HCT116 (cell line): Measurements from ENCODE around the gene RBM26. TPM values are rescaled to one million over a fixed set of nuclear protein-coding genes. Genes with fewer than 3 reads are reported as not detected.

Experiments used
- ATAC-seq: fragments of 200-7000 bp; cut with Tn5 transposase; 2 replicates; pipeline ENCODE4 v1.9.1; 2020; ENCODE audit warnings: mild to moderate bottlenecking, moderate library complexity
- BruUV-seq: library from RNA; stranded (reverse); fragments of 400-500 nt; replicated peaks from 2 replicates; lab custom pipeline; 2021; lab: Mats Ljungman, UMichigan
- CTCF ChIA-PET: fragments of 300-600 bp; sonication (Branson Sonifier 250); formaldehyde crosslinking; loops from one replicate; lab custom pipeline; 2021; ENCODE audit warnings: antibody characterized with exemption; lab: Charles Lee
- POLR2A ChIA-PET: fragments of 300-600, 350-600 bp; sonication (Branson Sonifier 250); formaldehyde crosslinking; loops from one replicate; lab custom pipeline; 2021; ENCODE audit warnings: antibody characterized with exemption; lab: Charles Lee
- RAD21 ChIA-PET, 2 experiments: fragments of 300-600 bp; sonication (Branson Sonifier 250); formaldehyde crosslinking; loops; one replicate each; lab custom pipeline; 2023; ENCODE audit warnings: low total read pairs in 2 of 2; ENCODE audit not compliant: uncharacterized antibody in 2 of 2, unreplicated experiment in 2 of 2, low non-redundant PET in 1 of 2; lab: Charles Lee
- DNase-seq: peaks from one replicate; pipeline ENCODE4 v3.0.0-alpha.2; 2010; ENCODE audit warnings: low read depth, low spot score
- H2AFZ ChIP-seq: fragments of 200-600 bp; shearing (Covaris generic), sonication (generic); 2 replicates; pipeline ENCODE4 v1.6.1; 2017; ENCODE audit warnings: low read depth, mixed run types, mixed read lengths, antibody characterized with exemption, low read length; ENCODE audit not compliant: poor library complexity, severe bottlenecking
- H3K27ac ChIP-seq: 2 replicates; pipeline ENCODE4 v1.5.1; 2012; ENCODE audit warnings: low read depth, low read length
- H3K27me3 ChIP-seq: fragments of 200-600 bp; sonication (generic); 2 replicates; pipeline ENCODE4 v1.6.1; 2016; ENCODE audit warnings: mixed run types, low read length, mixed read lengths; ENCODE audit not compliant: insufficient read depth
- H3K36me3 ChIP-seq, 2 experiments: fragments of 200-500 bp in 1 of 2; fragments of 200-600 bp in 1 of 2; sonication (Bioruptor generic) in 1 of 2; sonication (generic) in 1 of 2; 2 replicates each; pipeline versions ENCODE4 v1.5.1 to v1.6.1; 2014 to 2016; ENCODE audit warnings: low read length in 2 of 2, inconsistent platforms in 1 of 2, mixed read lengths in 1 of 2, mixed run types in 1 of 2; ENCODE audit not compliant: insufficient read depth in 2 of 2, control insufficient read depth in 1 of 2
- H3K4me1 ChIP-seq, 2 experiments: fragments of 200-600 bp in 1 of 2; sonication (generic) in 1 of 2; 2 replicates each; pipeline versions ENCODE4 v1.5.1 to v1.6.1; 2012 to 2017; ENCODE audit warnings: low read length in 2 of 2, inconsistent platforms in 1 of 2, mild to moderate bottlenecking in 1 of 2, mixed read lengths in 1 of 2, mixed run types in 1 of 2, moderate library complexity in 1 of 2; ENCODE audit not compliant: insufficient read depth in 2 of 2, control insufficient read depth in 1 of 2
- H3K4me2 ChIP-seq: fragments of 200-600 bp; sonication (generic); 2 replicates; pipeline ENCODE4 v1.6.1; 2017; ENCODE audit warnings: mixed run types, low read length, mixed read lengths
- H3K4me3 ChIP-seq, 2 experiments: fragments of 200-600 bp in 1 of 2; sonication (generic) in 1 of 2; replicated peaks in 1 of 2; 2 replicates each; pipeline ENCODE4 v1.5.1; 2011 to 2016; ENCODE audit warnings: low read length in 2 of 2, control low read depth in 1 of 2, low read depth in 1 of 2, mild to moderate bottlenecking in 1 of 2, mixed read lengths in 1 of 2, mixed run types in 1 of 2
- H3K79me2 ChIP-seq: fragments of 200-600 bp; sonication (generic); 2 replicates; pipeline ENCODE4 v1.6.1; 2017; ENCODE audit warnings: mild to moderate bottlenecking, mixed run types, low read length, moderate library complexity, mixed read lengths; ENCODE audit not compliant: insufficient read depth
- H3K9ac ChIP-seq: fragments of 200-600 bp; sonication (generic); 2 replicates; pipeline ENCODE4 v1.6.1; 2016; ENCODE audit warnings: low read length, mixed read lengths
- H3K9me2 ChIP-seq: fragments of 200-600 bp; sonication (generic), shearing (Covaris generic); 2 replicates; pipeline ENCODE4 v1.6.1; 2017; ENCODE audit warnings: mixed run types, mild to moderate bottlenecking, moderate library complexity; ENCODE audit not compliant: insufficient read depth
- H3K9me3 ChIP-seq, 2 experiments: fragments of 200-500 bp in 1 of 2; fragments of 200-600 bp in 1 of 2; sonication (Bioruptor generic) in 1 of 2; sonication (generic) in 1 of 2; 2 replicates each; pipeline ENCODE4 v1.6.1; 2014 to 2017; ENCODE audit warnings: low read length in 2 of 2, mixed read lengths in 2 of 2, inconsistent platforms in 1 of 2, low read depth in 1 of 2, mild to moderate bottlenecking in 1 of 2, mixed run types in 1 of 2, moderate library complexity in 1 of 2; ENCODE audit not compliant: control insufficient read depth in 1 of 2, insufficient read depth in 1 of 2
- H4K20me1 ChIP-seq: fragments of 200-600 bp; sonication (generic), shearing (Covaris generic); 2 replicates; pipeline ENCODE4 v1.6.1; 2017; ENCODE audit warnings: mixed run types, mild to moderate bottlenecking, moderate library complexity; ENCODE audit not compliant: insufficient read depth
- CBX3 ChIP-seq: IDR thresholded peaks from 2 replicates; pipeline ENCODE4 v1.6.1; 2012; ENCODE audit warnings: low read depth
- ELF1 ChIP-seq: IDR thresholded peaks from 2 replicates; pipeline ENCODE4 v1.6.1; 2012; ENCODE audit warnings: low read depth, borderline replicate concordance
- EZH2 ChIP-seq: fragments of 200-600 bp; sonication (generic); IDR thresholded peaks from 2 replicates; pipeline ENCODE4 v1.6.1; 2017; ENCODE audit warnings: antibody characterized with exemption, mixed run types
- EZH2phosphoT487 ChIP-seq: fragments of 200-600 bp; IDR thresholded peaks from 2 replicates; pipeline ENCODE4 v1.6.1; 2018; ENCODE audit warnings: antibody characterized with exemption, borderline replicate concordance
- FOSL1 ChIP-seq: IDR thresholded peaks from 2 replicates; pipeline ENCODE4 v1.6.1; 2012; ENCODE audit warnings: low read depth
- JUND ChIP-seq: IDR thresholded peaks from 2 replicates; pipeline ENCODE4 v1.6.1; 2012
- MAX ChIP-seq: IDR thresholded peaks from 2 replicates; pipeline ENCODE4 v1.6.1; 2012
- POLR2A ChIP-seq: IDR thresholded peaks from 2 replicates; pipeline ENCODE4 v1.7.0; 2011; ENCODE audit warnings: borderline replicate concordance; ENCODE audit not compliant: insufficient read depth, insufficient read length; ENCODE audit errors: extremely low read depth
- POLR2AphosphoS5 ChIP-seq: IDR thresholded peaks from 2 replicates; pipeline ENCODE4 v1.6.1; 2011; ENCODE audit warnings: mild to moderate bottlenecking, low read depth, low read length, moderate library complexity
- RAD21 ChIP-seq: IDR thresholded peaks from 2 replicates; pipeline ENCODE4 v1.6.1; 2012; ENCODE audit warnings: low read depth, mild to moderate bottlenecking
- SP1 ChIP-seq: IDR thresholded peaks from 2 replicates; pipeline ENCODE4 v1.6.1; 2012; ENCODE audit warnings: low read depth
- SRF ChIP-seq: IDR thresholded peaks from 2 replicates; pipeline ENCODE4 v1.6.1; 2012; ENCODE audit warnings: low read depth
- TCF7L2 ChIP-seq: IDR thresholded peaks from 2 replicates; pipeline ENCODE4 v1.7.0; 2011; ENCODE audit warnings: borderline replicate concordance, inconsistent platforms; ENCODE audit not compliant: insufficient read depth, insufficient read length; ENCODE audit errors: extremely low read depth
- YY1 ChIP-seq: IDR thresholded peaks from 2 replicates; pipeline ENCODE4 v1.6.1; 2011; ENCODE audit warnings: low read length, low read depth, moderate library complexity, mild to moderate bottlenecking; ENCODE audit not compliant: insufficient replicate concordance; ENCODE audit errors: extremely low read depth
- ZBTB33 ChIP-seq: IDR thresholded peaks from 2 replicates; pipeline ENCODE4 v1.6.1; 2011; ENCODE audit warnings: mild to moderate bottlenecking, low read length, moderate library complexity; ENCODE audit not compliant: insufficient replicate concordance; ENCODE audit errors: extremely low read depth
- ZFX ChIP-seq: fragments of 450-650 bp; IDR thresholded peaks from 2 replicates; pipeline ENCODE4 v1.6.1; 2017
- ZNF274 ChIP-seq: fragments of 200-500 bp; sonication (Bioruptor generic); IDR thresholded peaks from 2 replicates; pipeline ENCODE4 v1.6.1; 2014; ENCODE audit warnings: mild to moderate bottlenecking, low read depth, low read length, inconsistent platforms
- intact Hi-C: fragments of 100-400 bp; cut with micrococcal nuclease; formaldehyde crosslinking; loops from 2 replicates; pipeline ENCODE4 v1.10.0; 2022
- total RNA-seq: library from RNA; stranded (reverse); gene quantifications from one replicate; pipeline ENCODE4 v1.2.1, GENCODE V29; 2021; ENCODE audit not compliant: unreplicated experiment
- TF ChIP-seq, protein P1 (sequence below): IDR thresholded peaks from 2 replicates; pipeline ENCODE4 v1.6.1; 2012; ENCODE audit warnings: low read depth
- TF ChIP-seq, protein P2 (sequence below): IDR thresholded peaks from 2 replicates; pipeline ENCODE4 v1.6.1; 2012
- TF ChIP-seq, protein P3 (sequence below), 3 experiments: fragments of 200-600 bp in 1 of 3; sonication (generic) in 1 of 3; IDR thresholded peaks in 2 of 3; conservative IDR thresholded peaks in 1 of 3; 2 replicates each; pipeline ENCODE4 v1.5.1; 2012 to 2017; ENCODE audit warnings: low read depth in 2 of 3, low read length in 2 of 3, antibody characterized with exemption in 1 of 3, borderline replicate concordance in 1 of 3, control low read depth in 1 of 3, mild to moderate bottlenecking in 1 of 3, mixed read lengths in 1 of 3, mixed run types in 1 of 3, moderate library complexity in 1 of 3; ENCODE audit not compliant: insufficient read depth in 1 of 3

Gene RBM26
- total RNA-seq, 1 experiment from 2014 or later, result 52.5 TPM

- Histone ChIP-seq H3K4me2 (no peak overlapping the region), H3K27ac (no peak overlapping the region), H3K9ac (no peak overlapping the region), H3K36me3 (no peaks in the 10 kb centered on the region), H3K27me3 (no peaks in the 10 kb centered on the region), H3K4me1 (no peaks in the 10 kb centered on the region), H3K9me2 (no peaks in the 10 kb centered on the region), H3K4me3 (no peak overlapping the region), H4K20me1 (no peaks in the 10 kb centered on the region), H3K79me2 (no peaks in the 10 kb centered on the region), H3K9me3 (no peaks in the 10 kb centered on the region), H2AFZ (no peak overlapping the region)
- TF ChIP-seq ELF1 (no peak), ZNF274 (no peak), CBX3 (no peak), EZH2phosphoT487 (no peak), RAD21 (no peak), POLR2A (no peak), SRF (no peak), JUND (no peak), ZFX (no peak), POLR2AphosphoS5 (no peak), SP1 (no peak), YY1 (no peak), ZBTB33 (no peak), MAX (no peak), TCF7L2 (no peak), FOSL1 (no peak), EZH2 (no peak)
- TF ChIP-seq, protein P1, sequence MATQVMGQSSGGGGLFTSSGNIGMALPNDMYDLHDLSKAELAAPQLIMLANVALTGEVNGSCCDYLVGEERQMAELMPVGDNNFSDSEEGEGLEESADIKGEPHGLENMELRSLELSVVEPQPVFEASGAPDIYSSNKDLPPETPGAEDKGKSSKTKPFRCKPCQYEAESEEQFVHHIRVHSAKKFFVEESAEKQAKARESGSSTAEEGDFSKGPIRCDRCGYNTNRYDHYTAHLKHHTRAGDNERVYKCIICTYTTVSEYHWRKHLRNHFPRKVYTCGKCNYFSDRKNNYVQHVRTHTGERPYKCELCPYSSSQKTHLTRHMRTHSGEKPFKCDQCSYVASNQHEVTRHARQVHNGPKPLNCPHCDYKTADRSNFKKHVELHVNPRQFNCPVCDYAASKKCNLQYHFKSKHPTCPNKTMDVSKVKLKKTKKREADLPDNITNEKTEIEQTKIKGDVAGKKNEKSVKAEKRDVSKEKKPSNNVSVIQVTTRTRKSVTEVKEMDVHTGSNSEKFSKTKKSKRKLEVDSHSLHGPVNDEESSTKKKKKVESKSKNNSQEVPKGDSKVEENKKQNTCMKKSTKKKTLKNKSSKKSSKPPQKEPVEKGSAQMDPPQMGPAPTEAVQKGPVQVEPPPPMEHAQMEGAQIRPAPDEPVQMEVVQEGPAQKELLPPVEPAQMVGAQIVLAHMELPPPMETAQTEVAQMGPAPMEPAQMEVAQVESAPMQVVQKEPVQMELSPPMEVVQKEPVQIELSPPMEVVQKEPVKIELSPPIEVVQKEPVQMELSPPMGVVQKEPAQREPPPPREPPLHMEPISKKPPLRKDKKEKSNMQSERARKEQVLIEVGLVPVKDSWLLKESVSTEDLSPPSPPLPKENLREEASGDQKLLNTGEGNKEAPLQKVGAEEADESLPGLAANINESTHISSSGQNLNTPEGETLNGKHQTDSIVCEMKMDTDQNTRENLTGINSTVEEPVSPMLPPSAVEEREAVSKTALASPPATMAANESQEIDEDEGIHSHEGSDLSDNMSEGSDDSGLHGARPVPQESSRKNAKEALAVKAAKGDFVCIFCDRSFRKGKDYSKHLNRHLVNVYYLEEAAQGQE, result no peak
- TF ChIP-seq, protein P2, sequence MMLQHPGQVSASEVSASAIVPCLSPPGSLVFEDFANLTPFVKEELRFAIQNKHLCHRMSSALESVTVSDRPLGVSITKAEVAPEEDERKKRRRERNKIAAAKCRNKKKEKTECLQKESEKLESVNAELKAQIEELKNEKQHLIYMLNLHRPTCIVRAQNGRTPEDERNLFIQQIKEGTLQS, result no peak
- TF ChIP-seq, protein P3, sequence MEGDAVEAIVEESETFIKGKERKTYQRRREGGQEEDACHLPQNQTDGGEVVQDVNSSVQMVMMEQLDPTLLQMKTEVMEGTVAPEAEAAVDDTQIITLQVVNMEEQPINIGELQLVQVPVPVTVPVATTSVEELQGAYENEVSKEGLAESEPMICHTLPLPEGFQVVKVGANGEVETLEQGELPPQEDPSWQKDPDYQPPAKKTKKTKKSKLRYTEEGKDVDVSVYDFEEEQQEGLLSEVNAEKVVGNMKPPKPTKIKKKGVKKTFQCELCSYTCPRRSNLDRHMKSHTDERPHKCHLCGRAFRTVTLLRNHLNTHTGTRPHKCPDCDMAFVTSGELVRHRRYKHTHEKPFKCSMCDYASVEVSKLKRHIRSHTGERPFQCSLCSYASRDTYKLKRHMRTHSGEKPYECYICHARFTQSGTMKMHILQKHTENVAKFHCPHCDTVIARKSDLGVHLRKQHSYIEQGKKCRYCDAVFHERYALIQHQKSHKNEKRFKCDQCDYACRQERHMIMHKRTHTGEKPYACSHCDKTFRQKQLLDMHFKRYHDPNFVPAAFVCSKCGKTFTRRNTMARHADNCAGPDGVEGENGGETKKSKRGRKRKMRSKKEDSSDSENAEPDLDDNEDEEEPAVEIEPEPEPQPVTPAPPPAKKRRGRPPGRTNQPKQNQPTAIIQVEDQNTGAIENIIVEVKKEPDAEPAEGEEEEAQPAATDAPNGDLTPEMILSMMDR (IDR thresholded peaks at IDR 0.05 in 2 of 3, conservative IDR thresholded peaks at IDR 0.05 in 1 of 3; ENCODE audit: borderline replicate concordance in 1 of 3, insufficient read depth in 1 of 3, low read depth in 2 of 3, low read length in 2 of 3), result no peak
- ChIA-PET RAD21 (no interaction called here), CTCF (no interaction called here), POLR2A (no interaction called here)
- DNase-seq (no peak), ATAC-seq (no peak)
- intact Hi-C loops, result no loop called here
- BruUV-seq, result no TSS peak
Measured at GRCh38 chr13:79439275-79439674, 33.2 kb upstream of the RBM26 start.
